ENCODE results near the gene RHBDD1.
A peak's percentile ranks its signal among the peaks of the same experiment; 100 is the strongest.
"Not testable (repeated sequence)": the region's sequence is repeated elsewhere in the genome, so short reads cannot be mapped to it uniquely, and the experiment has no call there.

The RHBDD1 gene

GRCh38 chr2:226802573-226802972 lies 33.3 kb upstream of the RHBDD1 start:
- Histone ChIP-seq H3K4me1 (ENCODE audit: control insufficient read depth, insufficient read depth, low read length) (peaks cover 15% of the 10 kb centered on the region), H3K4me3 (ENCODE audit: low read length) (no peak overlapping the region), H3K36me3 (ENCODE audit: control insufficient read depth, insufficient read depth, low read length) (no peaks in the 10 kb centered on the region), H3K27me3 (ENCODE audit: control insufficient read depth, insufficient read depth, low read length) (no peaks in the 10 kb centered on the region), H3K9ac (ENCODE audit: low read length) (no peak overlapping the region), H3K9me3 (ENCODE audit: control insufficient read depth, low read length) (no peaks in the 10 kb centered on the region)

- Histone ChIP-seq H3K4me3 (ENCODE audit: low read length) (no peak overlapping the region), H3K9me3 (ENCODE audit: control insufficient read depth, low read length) (no peaks in the 10 kb centered on the region), H3K27me3 (ENCODE audit: control insufficient read depth, insufficient read depth, low read length) (no peaks in the 10 kb centered on the region), H3K36me3 (ENCODE audit: control insufficient read depth, insufficient read depth, low read length) (no peaks in the 10 kb centered on the region), H3K4me1 (ENCODE audit: control insufficient read depth, insufficient read depth, low read length) (peaks cover 8% of the 10 kb centered on the region), H3K9ac (ENCODE audit: low read length) (no peak overlapping the region)
These were observed 32.4 kb upstream of the RHBDD1 start for GRCh38 chr2:226803410-226803809.

- H3K36me3 ChIP-seq (ENCODE audit: control insufficient read depth, insufficient read depth, low read length), result no peaks in the 10 kb centered on the region
- no peaks in the 10 kb centered on the region for H3K4me1 ChIP-seq (ENCODE audit: control insufficient read depth, insufficient read depth, low read length)
- H3K9ac ChIP-seq (ENCODE audit: low read length), result no peak overlapping the region
- no peaks in the 10 kb centered on the region for H3K9me3 ChIP-seq (ENCODE audit: control insufficient read depth, low read length)
- no peak overlapping the region for H3K4me3 ChIP-seq (ENCODE audit: low read length)
- H3K27me3 ChIP-seq (ENCODE audit: control insufficient read depth, insufficient read depth, low read length), result no peaks in the 10 kb centered on the region
These were observed 22.6 kb upstream of the RHBDD1 start for GRCh38 chr2:226813148-226813701.

GRCh38 chr2:226818930-226819329 lies 16.9 kb upstream of the RHBDD1 start:
- no peaks in the 10 kb centered on the region for H3K4me1 ChIP-seq (ENCODE audit: control insufficient read depth, insufficient read depth, low read length)
- no peaks in the 10 kb centered on the region for H3K36me3 ChIP-seq (ENCODE audit: control insufficient read depth, insufficient read depth, low read length)
- no peak overlapping the region for H3K9ac ChIP-seq (ENCODE audit: low read length)
- no peaks in the 10 kb centered on the region for H3K27me3 ChIP-seq (ENCODE audit: control insufficient read depth, insufficient read depth, low read length)
- no peak overlapping the region for H3K4me3 ChIP-seq (ENCODE audit: low read length)
- no peaks in the 10 kb centered on the region for H3K9me3 ChIP-seq (ENCODE audit: control insufficient read depth, low read length)

- no peak overlapping the region for H3K9ac ChIP-seq (ENCODE audit: low read length)
- H3K4me3 ChIP-seq (ENCODE audit: low read length), result no peak overlapping the region
These were observed 10.8 kb upstream of the RHBDD1 start for GRCh38 chr2:226825056-226825455.

GRCh38 chr2:226828191-226828590 lies 7.7 kb upstream of the RHBDD1 start:
- Histone ChIP-seq H3K27me3 (ENCODE audit: control insufficient read depth, insufficient read depth, low read length) (no peaks in the 10 kb centered on the region), H3K9me3 (ENCODE audit: control insufficient read depth, low read length) (no peaks in the 10 kb centered on the region), H3K36me3 (ENCODE audit: control insufficient read depth, insufficient read depth, low read length) (no peaks in the 10 kb centered on the region), H3K4me1 (ENCODE audit: control insufficient read depth, insufficient read depth, low read length) (no peaks in the 10 kb centered on the region), H3K4me3 (ENCODE audit: low read length) (no peak overlapping the region), H3K9ac (ENCODE audit: low read length) (no peak overlapping the region)

More at GRCh38 chr2:226825056-226825455, 10.8 kb upstream of the RHBDD1 start:
- no peaks in the 10 kb centered on the region for H3K36me3 ChIP-seq (ENCODE audit: control insufficient read depth, insufficient read depth, low read length)
- H3K4me1 ChIP-seq (ENCODE audit: control insufficient read depth, insufficient read depth, low read length), result no peaks in the 10 kb centered on the region
- H3K9me3 ChIP-seq (ENCODE audit: control insufficient read depth, low read length), result no peaks in the 10 kb centered on the region
- no peaks in the 10 kb centered on the region for H3K27me3 ChIP-seq (ENCODE audit: control insufficient read depth, insufficient read depth, low read length)

- Histone ChIP-seq H3K9me3 (ENCODE audit: control insufficient read depth, low read length) (no peaks in the 10 kb centered on the region), H3K4me1 (ENCODE audit: control insufficient read depth, insufficient read depth, low read length) (no peaks in the 10 kb centered on the region), H3K4me3 (ENCODE audit: low read length) (no peak overlapping the region), H3K9ac (ENCODE audit: low read length) (no peak overlapping the region), H3K36me3 (ENCODE audit: control insufficient read depth, insufficient read depth, low read length) (no peaks in the 10 kb centered on the region), H3K27me3 (ENCODE audit: control insufficient read depth, insufficient read depth, low read length) (no peaks in the 10 kb centered on the region)
These were observed 5.9 kb upstream of the RHBDD1 start for GRCh38 chr2:226829721-226830631.

GRCh38 chr2:226831266-226831665 lies 4.6 kb upstream of the RHBDD1 start:
- H3K27me3 ChIP-seq (ENCODE audit: control insufficient read depth, insufficient read depth, low read length), result no peaks in the 10 kb centered on the region
- H3K9me3 ChIP-seq (ENCODE audit: control insufficient read depth, low read length), result no peaks in the 10 kb centered on the region
- no peaks in the 10 kb centered on the region for H3K36me3 ChIP-seq (ENCODE audit: control insufficient read depth, insufficient read depth, low read length)

GRCh38 chr2:226832061-226832460 lies 3.8 kb upstream of the RHBDD1 start:
- Histone ChIP-seq H3K4me1 (ENCODE audit: control insufficient read depth, insufficient read depth, low read length) (no peaks in the 10 kb centered on the region), H3K27me3 (ENCODE audit: control insufficient read depth, insufficient read depth, low read length) (no peaks in the 10 kb centered on the region), H3K4me3 (ENCODE audit: low read length) (no peak overlapping the region), H3K36me3 (ENCODE audit: control insufficient read depth, insufficient read depth, low read length) (no peaks in the 10 kb centered on the region), H3K9me3 (ENCODE audit: control insufficient read depth, low read length) (no peaks in the 10 kb centered on the region), H3K9ac (ENCODE audit: low read length) (no peak overlapping the region)

More at GRCh38 chr2:226831266-226831665, 4.6 kb upstream of the RHBDD1 start:
- no peak overlapping the region for H3K4me3 ChIP-seq (ENCODE audit: low read length)
- H3K4me1 ChIP-seq (ENCODE audit: control insufficient read depth, insufficient read depth, low read length), result no peaks in the 10 kb centered on the region
- H3K9ac ChIP-seq (ENCODE audit: low read length), result no peak overlapping the region

- H3K27me3 ChIP-seq (ENCODE audit: control insufficient read depth, insufficient read depth, low read length); H3K36me3 ChIP-seq (ENCODE audit: control insufficient read depth, insufficient read depth, low read length); H3K4me1 ChIP-seq (ENCODE audit: control insufficient read depth, insufficient read depth, low read length); H3K9me3 ChIP-seq (ENCODE audit: control insufficient read depth, low read length): not testable (repeated sequence)
- peak overlapping the region; percentile 96 for H3K4me3 ChIP-seq (ENCODE audit: low read length)
- peak overlapping the region; percentile 99 for H3K9ac ChIP-seq (ENCODE audit: low read length)
These were observed 974 bp upstream of the RHBDD1 start for GRCh38 chr2:226834880-226835279.

GRCh38 chr2:226835420-226835795 lies 446 bp upstream of the RHBDD1 start:
- Histone ChIP-seq H3K9me3 (ENCODE audit: control insufficient read depth, low read length) (no peaks in the 10 kb centered on the region), H3K4me1 (ENCODE audit: control insufficient read depth, insufficient read depth, low read length) (no peaks in the 10 kb centered on the region), H3K36me3 (ENCODE audit: control insufficient read depth, insufficient read depth, low read length) (no peaks in the 10 kb centered on the region), H3K27me3 (ENCODE audit: control insufficient read depth, insufficient read depth, low read length) (no peaks in the 10 kb centered on the region), H3K4me3 (ENCODE audit: low read length) (peak overlapping the region; percentile 96), H3K9ac (ENCODE audit: low read length) (peak overlapping the region; percentile 99)

- Histone ChIP-seq H3K9me3 (ENCODE audit: control insufficient read depth, low read length) (no peaks in the 10 kb centered on the region), H3K4me3 (ENCODE audit: low read length) (peak overlapping the region; percentile 96), H3K36me3 (ENCODE audit: control insufficient read depth, insufficient read depth, low read length) (no peaks in the 10 kb centered on the region), H3K27me3 (ENCODE audit: control insufficient read depth, insufficient read depth, low read length) (no peaks in the 10 kb centered on the region), H3K9ac (ENCODE audit: low read length) (peak overlapping the region; percentile 99), H3K4me1 (ENCODE audit: control insufficient read depth, insufficient read depth, low read length) (no peaks in the 10 kb centered on the region)
These were observed 663 bp downstream of the RHBDD1 start for GRCh38 chr2:226836548-226836885.

Measured in mucosa of stomach (tissue), 1 donor.